Smooth muscle cell (in vitro differentiated cells): ENCODE measurements around the gene LBH. TPM values are rescaled to one million over a fixed set of nuclear protein-coding genes. Genes with fewer than 3 reads are reported as not detected.

Experiments used
- DNase-seq: peaks from one replicate; lab custom pipeline; 2025; ENCODE audit not compliant: unreplicated experiment; lab: John Stamatoyannopoulos, UW
- H2AFZ ChIP-seq: fragments of 200-600 bp; sonication (generic); 2 replicates; pipeline ENCODE4 v1.6.0; 2016; ENCODE audit warnings: antibody characterized with exemption, low read depth, mild to moderate bottlenecking
- H3F3A ChIP-seq: fragments of 200-600 bp; sonication (generic); 2 replicates; pipeline ENCODE4 v1.6.0; 2017; ENCODE audit warnings: antibody characterized with exemption, low read depth
- H3K27ac ChIP-seq: fragments of 200-600 bp; sonication (generic); 2 replicates; pipeline ENCODE4 v1.5.1; 2016; ENCODE audit warnings: low read depth, mild to moderate bottlenecking
- H3K27me3 ChIP-seq: fragments of 200-600 bp; sonication (generic); 2 replicates; pipeline ENCODE4 v1.6.1; 2016; ENCODE audit warnings: low read depth, mild to moderate bottlenecking
- H3K36me3 ChIP-seq: fragments of 200-600 bp; sonication (generic); 2 replicates; pipeline ENCODE4 v1.5.1; 2016; ENCODE audit warnings: low read depth
- H3K4me1 ChIP-seq: fragments of 200-600 bp; sonication (generic); 2 replicates; pipeline ENCODE4 v1.5.1; 2016; ENCODE audit warnings: low read depth
- H3K4me2 ChIP-seq: fragments of 200-600 bp; sonication (generic); 2 replicates; pipeline ENCODE4 v1.6.0; 2016; ENCODE audit warnings: mild to moderate bottlenecking
- H3K4me3 ChIP-seq: fragments of 200-600 bp; sonication (generic); 2 replicates; pipeline ENCODE4 v1.5.1; 2016; ENCODE audit warnings: mild to moderate bottlenecking
- H3K79me2 ChIP-seq: fragments of 200-600 bp; sonication (generic); 2 replicates; pipeline ENCODE4 v1.6.0; 2016; ENCODE audit warnings: low read depth, mild to moderate bottlenecking
- H3K9ac ChIP-seq: fragments of 200-600 bp; sonication (generic); 2 replicates; pipeline ENCODE4 v1.6.0; 2016; ENCODE audit warnings: low read depth
- H3K9me3 ChIP-seq: fragments of 200-600 bp; sonication (generic); replicated peaks from 2 replicates; pipeline ENCODE4 v1.5.1; 2016; ENCODE audit warnings: low read depth
- H4K20me1 ChIP-seq: fragments of 200-600 bp; sonication (generic); 2 replicates; pipeline ENCODE4 v1.6.0; 2016; ENCODE audit warnings: low read depth
- CTCF ChIP-seq: fragments of 200-600 bp; sonication (generic); IDR thresholded peaks from 2 replicates; pipeline ENCODE4 v1.5.1; 2017; ENCODE audit warnings: borderline replicate concordance, mild to moderate bottlenecking, antibody characterized with exemption; ENCODE audit not compliant: insufficient read depth, poor library complexity, severe bottlenecking
- WGBS: methylation state at CpG from one replicate; pipeline ENCODE4 v1.1.7; 2016; ENCODE audit warnings: low lambda C conversion rate; 5-methylcytosine and 5-hydroxymethylcytosine counted together
- polyA plus RNA-seq: library from polyadenylated mRNA; unstranded; fragments of >200 nt; fragmentation: Nextera tagmentation; extraction: Ambion mirVana; gene quantifications from 2 replicates; pipeline ENCODE4 v1.2.1, GENCODE V29; 2016
- small RNA-seq: library from RNA; depleted of rRNA; stranded (forward); fragments of <200 nt; gene quantifications from one replicate; pipeline ENCODE3, GENCODE V24; 2014
- total RNA-seq: library from RNA; depleted of rRNA; stranded (reverse); fragments of >200 nt; gene quantifications from 2 replicates; pipeline ENCODE4 v1.2.3, GENCODE V29; 2014

The LBH gene
- total and polyA plus RNA-seq, 2 experiments from 2014 or later, result 31.0 to 35.2 TPM

GRCh38 chr2:30306522-30306921 is 75.2 kb downstream of the LBH start:
- H4K20me1 ChIP-seq, result no peaks in the 10 kb centered on the region
- 90% methylated on average over 4 of the region's 4 CpGs for WGBS
- H3K27me3 ChIP-seq, result no peaks in the 10 kb centered on the region
- no peaks in the 10 kb centered on the region for H3K9me3 ChIP-seq
- no peaks in the 10 kb centered on the region for H3K36me3 ChIP-seq
- H3K9ac ChIP-seq, result no peak overlapping the region
- no peak overlapping the region for H2AFZ ChIP-seq
- H3K4me2 ChIP-seq, result no peak overlapping the region
- no peak overlapping the region for H3K27ac ChIP-seq
- TF ChIP-seq CTCF, result no peak
- H3K4me3 ChIP-seq, result no peak overlapping the region
- H3K79me2 ChIP-seq, result no peaks in the 10 kb centered on the region
- H3K4me1 ChIP-seq, result no peaks in the 10 kb centered on the region
- no peaks in the 10 kb centered on the region for H3F3A ChIP-seq
- no peak for DNase-seq

GRCh38 chr2:30308280-30308679 is 76.9 kb downstream of the LBH start:
- WGBS, result 100% methylated on average over 2 of the region's 2 CpGs

More at GRCh38 chr2:30308280-30308679, 76.9 kb downstream of the LBH start:
- H3K36me3 ChIP-seq, result no peaks in the 10 kb centered on the region
- H3K4me2 ChIP-seq, result no peak overlapping the region
- no peaks in the 10 kb centered on the region for H3K4me1 ChIP-seq
- H3K79me2 ChIP-seq, result no peaks in the 10 kb centered on the region
- no peak overlapping the region for H3K4me3 ChIP-seq
- H4K20me1 ChIP-seq, result no peaks in the 10 kb centered on the region
- H3K9ac ChIP-seq, result no peak overlapping the region
- no peaks in the 10 kb centered on the region for H3F3A ChIP-seq
- H2AFZ ChIP-seq, result no peak overlapping the region
- no peak for DNase-seq
- TF ChIP-seq CTCF, result no peak
- no peaks in the 10 kb centered on the region for H3K27me3 ChIP-seq
- H3K27ac ChIP-seq, result no peak overlapping the region
- no peaks in the 10 kb centered on the region for H3K9me3 ChIP-seq

Small RNA genes within 50 kb of the gene (small RNA-seq; reads per million reads assigned to genes)
- not detected for gene SNORA10B

Other genes starting within 250 kb of the LBH start
- gene YPEL5, start 84.5 kb upstream of the LBH start, total RNA-seq, result 155 and 167 TPM in 2 replicates
- 95.7 and 120 TPM in 2 replicates for gene YPEL5, start 84.5 kb upstream of the LBH start, polyA plus RNA-seq
- gene LCLAT1, start 215.7 kb downstream of the LBH start, total RNA-seq, result 11.7 and 15.9 TPM in 2 replicates
- 2.6 and 4.8 TPM in 2 replicates for gene LCLAT1, start 215.7 kb downstream of the LBH start, polyA plus RNA-seq